Naive B cell (primary cell): ENCODE results near the gene NIPAL4. TPM values are rescaled to one million over a fixed set of nuclear protein-coding genes. Genes with fewer than 3 reads are reported as not detected.
"Not testable (repeated sequence)": the region's sequence is repeated elsewhere in the genome, so short reads cannot be mapped to it uniquely, and the experiment has no call there.

Experiments
- ATAC-seq, 2 donors: fragments of 150-1000 bp; cut with Tn5 transposase; 2 replicates each; pipeline ENCODE4 v1.10.0; 2021; ENCODE audit warnings: low read depth in 2 of 2, mild to moderate bottlenecking in 2 of 2, moderate library complexity in 2 of 2
- DNase-seq: peaks from one replicate; pipeline ENCODE4 v3.0.0; 2022
- H3K27ac Mint-ChIP-seq, 6 donors: one replicate each; pipeline ENCODE4 v1.8.0; 2020 to 2022; ENCODE audit warnings: mild to moderate bottlenecking in 6 of 6, mixed read lengths in 6 of 6, moderate library complexity in 5 of 6, inconsistent platforms in 2 of 6
- H3K27me3 Mint-ChIP-seq, 3 donors: one replicate each; pipeline ENCODE4 v1.8.0; 2021 to 2022; ENCODE audit warnings: mixed read lengths in 3 of 3, mild to moderate bottlenecking in 1 of 3
- H3K36me3 Mint-ChIP-seq, 2 donors: one replicate each; pipeline ENCODE4 v1.8.0; 2020 to 2022; ENCODE audit warnings: mixed read lengths in 2 of 2, inconsistent platforms in 1 of 2, mild to moderate bottlenecking in 1 of 2
- H3K4me1 Mint-ChIP-seq, 3 donors: one replicate each; pipeline ENCODE4 v1.8.0; 2020 to 2022; ENCODE audit warnings: mixed read lengths in 3 of 3, inconsistent platforms in 1 of 3, mild to moderate bottlenecking in 1 of 3, moderate library complexity in 1 of 3
- H3K4me3 Mint-ChIP-seq, 8 donors: one replicate each; pipeline ENCODE4 v1.8.0; 2020 to 2022; ENCODE audit warnings: mild to moderate bottlenecking in 8 of 8, mixed read lengths in 8 of 8, moderate library complexity in 8 of 8, inconsistent platforms in 2 of 8
- H3K9me3 Mint-ChIP-seq, 7 donors: one replicate each; pipeline ENCODE4 v1.8.0; 2020 to 2022; ENCODE audit warnings: mixed read lengths in 7 of 7, mild to moderate bottlenecking in 5 of 7, inconsistent platforms in 2 of 7, moderate library complexity in 1 of 7
- polyA plus RNA-seq, 6 donors: library from polyadenylated mRNA; unstranded; fragments of 300-500 nt; fragmentation: Illumina TruSeq; gene quantifications; one replicate each; pipeline ENCODE4 v1.2.3, GENCODE V29; 2021; ENCODE audit warnings: low read depth in 6 of 6

The NIPAL4 gene
- polyA plus RNA-seq, 6 donors from 2014 or later = 3.5 to 15.7 (median 10.3) TPM

DNA sequence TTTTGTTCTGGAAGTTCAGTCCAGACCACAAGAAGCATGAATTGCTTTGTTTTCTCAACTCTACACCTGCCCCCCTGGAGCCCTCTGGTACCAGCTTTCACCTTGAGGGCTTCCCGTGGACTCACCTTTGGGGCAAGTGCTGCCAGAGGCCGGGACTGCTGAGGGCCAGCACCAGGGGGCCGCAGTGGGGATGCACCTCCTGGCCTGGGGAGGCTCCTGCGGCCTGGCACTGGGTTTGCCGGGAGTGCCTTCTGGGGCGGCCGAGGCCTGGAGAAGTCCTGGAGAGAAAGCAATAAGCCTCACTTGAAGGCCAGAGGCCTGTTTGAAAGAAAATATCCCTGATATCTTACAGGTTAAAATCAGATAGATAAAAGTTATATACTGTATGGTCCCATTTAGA is 21.7 kb downstream of the NIPAL4 start:
- peaks cover 0 to 2% (median 0%) of the 10 kb centered on the region in 7 donors for H3K9me3 Mint-ChIP-seq
- H3K36me3 Mint-ChIP-seq = peaks cover 59 to 68% of the 10 kb centered on the region in 2 donors
- peak overlapping the region; percentile 85 to 99 (median 96) for H3K27ac Mint-ChIP-seq
- H3K27me3 Mint-ChIP-seq = no peaks in the 10 kb centered on the region
- peak overlapping the region in 7 of 8 donors; percentile 39 to 93 (median 80) for H3K4me3 Mint-ChIP-seq
- peak in 1 of 2 donors; percentile 2 for ATAC-seq
- no peak for DNase-seq
- H3K4me1 Mint-ChIP-seq = peaks cover 74 to 98% (median 97%) of the 10 kb centered on the region in 3 donors

DNA sequence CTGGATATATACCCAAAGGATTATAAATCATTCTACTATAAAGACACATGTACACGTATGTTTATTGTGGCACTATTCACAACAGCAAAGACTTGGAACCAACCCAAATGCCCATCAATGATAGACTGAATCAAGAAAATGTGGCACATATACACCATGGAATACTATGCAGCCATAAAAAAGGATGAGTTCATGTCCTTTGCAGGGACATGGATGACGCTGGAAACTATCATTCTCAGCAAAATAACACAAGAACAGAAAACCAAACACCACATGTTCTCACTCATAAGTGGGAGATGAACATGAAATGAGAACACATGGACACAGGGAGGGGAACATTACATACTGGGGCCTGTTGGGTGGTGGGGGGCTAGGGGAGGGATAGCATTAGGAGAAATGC is 22.7 kb downstream of the NIPAL4 start:
- Mint-ChIP-seq H3K4me1 (peaks cover 74 to 98% (median 97%) of the 10 kb centered on the region in 3 donors), H3K4me3 (peak overlapping the region in 3 of 8 donors; percentile 19 to 73 (median 45)), H3K36me3 (peaks cover 59 to 71% of the 10 kb centered on the region in 2 donors), H3K27ac (peak overlapping the region; percentile 82 to 100 (median 96))
- not testable (repeated sequence) for ATAC-seq, H3K9me3 Mint-ChIP-seq, H3K27me3 Mint-ChIP-seq, DNase-seq

DNA sequence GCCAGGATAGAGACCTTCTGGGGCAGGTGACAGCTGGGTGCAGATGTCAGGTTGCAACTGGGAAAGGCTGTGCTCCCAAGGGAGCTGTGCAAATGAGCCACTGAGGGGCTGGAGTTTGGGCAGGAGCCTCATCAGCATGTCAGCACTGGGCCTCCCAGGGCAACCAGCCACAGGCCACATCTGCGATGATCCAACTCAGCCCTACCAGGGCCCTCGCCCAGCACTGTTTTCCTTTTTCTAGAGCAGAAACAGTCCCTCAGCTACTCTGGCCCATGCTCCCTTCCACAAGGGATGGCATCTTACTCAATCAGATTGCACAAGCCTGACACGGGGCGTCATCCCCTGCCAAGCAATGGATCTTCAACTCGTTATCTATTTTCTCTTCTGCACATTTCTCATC is 24.8 kb downstream of the NIPAL4 start:
- peaks cover 57 to 73% of the 10 kb centered on the region in 2 donors for H3K36me3 Mint-ChIP-seq
- no peaks in the 10 kb centered on the region for H3K27me3 Mint-ChIP-seq
- H3K4me3 Mint-ChIP-seq = peak overlapping the region in 6 of 8 donors; percentile 59 to 92 (median 77)
- no peak for DNase-seq
- H3K4me1 Mint-ChIP-seq = peaks cover 66 to 97% (median 93%) of the 10 kb centered on the region in 3 donors
- H3K9me3 Mint-ChIP-seq = peaks cover 0 to 3% (median 1%) of the 10 kb centered on the region in 7 donors
- no peak for ATAC-seq
- peak overlapping the region; percentile 96 to 100 (median 100) for H3K27ac Mint-ChIP-seq

DNA sequence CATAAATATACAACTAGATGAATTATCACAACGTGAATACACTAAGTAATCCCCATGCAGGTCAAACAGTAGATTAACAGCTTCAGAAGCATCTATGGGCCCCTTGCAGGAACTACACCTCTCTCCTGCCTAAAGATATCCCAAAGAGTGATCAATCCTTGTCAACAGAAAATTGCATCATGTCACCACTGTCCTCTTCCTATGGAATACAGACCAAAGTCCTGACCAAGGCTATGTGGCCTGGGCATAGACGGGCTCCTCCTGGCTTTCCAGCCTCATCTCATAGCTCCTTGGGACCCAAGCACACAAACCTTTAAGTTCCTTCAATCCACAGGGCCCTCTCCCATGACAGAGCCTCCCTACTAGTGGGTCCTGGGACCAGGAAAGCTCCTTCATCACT is 25.3 kb downstream of the NIPAL4 start:
- peaks cover 62 to 97% (median 87%) of the 10 kb centered on the region in 3 donors for H3K4me1 Mint-ChIP-seq
- H3K27me3 Mint-ChIP-seq = no peaks in the 10 kb centered on the region
- peaks cover 54 to 68% of the 10 kb centered on the region in 2 donors for H3K36me3 Mint-ChIP-seq
- ATAC-seq (no peak), DNase-seq (no peak)
- peaks cover 0 to 3% (median 1%) of the 10 kb centered on the region in 7 donors for H3K9me3 Mint-ChIP-seq
- peak overlapping the region; percentile 57 to 92 (median 82) for H3K4me3 Mint-ChIP-seq
- H3K27ac Mint-ChIP-seq = peak overlapping the region; percentile 99 to 100 (median 100)

DNA sequence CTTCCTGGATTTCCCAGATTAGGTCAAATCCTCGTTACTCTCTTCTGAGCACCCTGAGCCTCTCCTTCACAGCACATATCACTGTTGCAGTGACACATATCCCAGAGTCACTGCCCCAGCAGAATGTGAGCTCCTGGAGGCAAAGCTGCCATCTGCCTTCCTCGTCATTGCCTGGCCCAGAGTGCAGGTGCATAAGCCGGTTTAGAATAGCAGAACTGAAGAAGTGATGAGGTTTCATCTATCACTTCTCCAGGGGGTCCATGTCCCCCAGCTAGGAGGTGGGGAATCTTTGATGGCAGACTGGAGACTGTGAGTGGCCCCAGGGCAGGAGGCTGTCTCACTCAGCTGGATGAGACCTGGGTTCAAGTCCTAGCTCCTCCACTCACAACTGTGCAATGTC is 25.8 kb downstream of the NIPAL4 start:
- peaks cover 57 to 97% (median 82%) of the 10 kb centered on the region in 3 donors for H3K4me1 Mint-ChIP-seq
- H3K36me3 Mint-ChIP-seq = peaks cover 57 to 68% of the 10 kb centered on the region in 2 donors
- H3K27ac Mint-ChIP-seq = peak overlapping the region; percentile 99 to 100 (median 100)
- H3K4me3 Mint-ChIP-seq = peak overlapping the region; percentile 57 to 92 (median 82)
- peak; percentile 35 to 36 for ATAC-seq
- peak; percentile 69 for DNase-seq
- no peaks in the 10 kb centered on the region for H3K27me3 Mint-ChIP-seq
- H3K9me3 Mint-ChIP-seq = peaks cover 0 to 3% (median 1%) of the 10 kb centered on the region in 7 donors

DNA sequence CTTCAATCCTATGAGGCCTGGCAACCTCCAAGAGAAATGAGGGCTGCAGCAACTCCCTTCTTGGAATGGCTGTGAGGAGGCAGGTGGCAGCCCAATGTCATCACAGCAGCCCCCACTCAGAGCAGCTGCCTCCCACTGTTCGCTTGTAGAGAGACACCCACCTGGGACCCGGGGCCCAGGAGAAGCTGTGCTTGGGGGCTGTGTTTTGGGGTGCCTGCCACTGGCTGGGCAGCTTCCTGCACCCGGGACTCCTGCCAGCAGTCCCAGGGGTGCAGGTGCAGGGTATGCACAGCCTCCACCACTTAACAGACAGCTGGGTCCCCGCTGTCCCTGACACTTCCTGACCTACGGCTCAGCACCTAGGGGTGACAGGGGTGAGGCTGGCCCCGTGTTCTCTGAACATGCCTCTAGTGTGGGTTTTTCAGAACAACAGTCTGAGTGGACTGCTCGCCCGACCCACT is 26.2 kb downstream of the NIPAL4 start:
- no peaks in the 10 kb centered on the region for H3K27me3 Mint-ChIP-seq
- peak overlapping the region; percentile 49 to 92 (median 78) for H3K4me3 Mint-ChIP-seq
- peaks cover 54 to 96% (median 80%) of the 10 kb centered on the region in 3 donors for H3K4me1 Mint-ChIP-seq
- H3K9me3 Mint-ChIP-seq = peaks cover 0 to 3% (median 1%) of the 10 kb centered on the region in 7 donors
- peak; percentile 60 for DNase-seq
- H3K27ac Mint-ChIP-seq = peak overlapping the region; percentile 99 to 100 (median 100)
- H3K36me3 Mint-ChIP-seq = peaks cover 58 to 63% of the 10 kb centered on the region in 2 donors
- peak; percentile 13 to 42 for ATAC-seq

DNA sequence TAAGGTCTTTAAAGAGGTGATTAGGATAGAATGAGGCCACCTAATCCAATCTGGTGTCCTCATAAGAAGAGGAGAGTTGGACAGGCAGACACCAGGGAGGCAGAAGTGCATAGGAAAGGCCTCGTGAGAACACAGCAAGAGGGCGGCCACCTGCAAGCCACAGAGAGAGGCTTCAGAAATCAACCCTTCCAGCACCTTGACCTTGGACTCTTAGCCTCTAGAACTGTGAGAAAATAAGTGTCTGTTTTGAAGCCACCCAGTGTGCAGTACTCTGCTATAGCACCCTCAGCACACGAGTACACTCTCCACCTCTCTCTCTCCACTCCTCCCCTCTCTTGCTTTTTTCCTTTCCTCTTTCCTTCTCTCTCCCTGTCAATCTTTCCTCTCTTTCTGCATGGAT is 26.8 kb downstream of the NIPAL4 start:
- no peaks in the 10 kb centered on the region for H3K27me3 Mint-ChIP-seq
- peaks cover 60% of the 10 kb centered on the region in 2 donors for H3K36me3 Mint-ChIP-seq
- H3K4me3 Mint-ChIP-seq = peak overlapping the region; percentile 71 to 92 (median 80)
- H3K9me3 Mint-ChIP-seq = peaks cover 0 to 3% (median 1%) of the 10 kb centered on the region in 7 donors
- ATAC-seq (peak; percentile 27 to 40), DNase-seq (peak; percentile 31)
- peaks cover 53 to 96% (median 77%) of the 10 kb centered on the region in 3 donors for H3K4me1 Mint-ChIP-seq
- H3K27ac Mint-ChIP-seq = peak overlapping the region; percentile 99 to 100 (median 100)

DNA sequence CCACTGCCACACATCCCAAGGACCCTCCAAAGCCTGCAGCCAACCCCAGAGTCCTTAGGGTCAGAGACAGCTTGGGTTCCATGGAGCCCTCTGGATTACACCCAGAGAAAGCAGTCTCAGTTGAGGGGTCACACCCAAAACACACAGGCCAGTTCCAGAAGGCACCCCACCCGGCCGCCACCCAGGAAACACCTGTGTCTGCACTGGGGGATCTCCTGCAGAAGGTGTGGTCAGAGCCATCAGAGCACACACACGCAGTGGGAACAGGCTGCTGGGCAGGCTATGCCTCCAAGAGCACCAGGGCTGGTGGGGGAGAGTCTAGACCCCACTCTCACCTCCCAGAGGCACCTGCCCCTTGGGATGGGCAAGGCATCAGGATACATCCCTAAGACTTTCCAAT is 27.3 kb downstream of the NIPAL4 start:
- Mint-ChIP-seq H3K4me1 (peaks cover 53 to 94% (median 72%) of the 10 kb centered on the region in 3 donors), H3K4me3 (peak overlapping the region; percentile 71 to 92 (median 80)), H3K27ac (peak overlapping the region; percentile 99 to 100 (median 100)), H3K27me3 (no peaks in the 10 kb centered on the region), H3K36me3 (peaks cover 60% of the 10 kb centered on the region in 2 donors), H3K9me3 (peaks cover 0 to 3% (median 1%) of the 10 kb centered on the region in 7 donors)
- peak; percentile 85 to 87 for ATAC-seq
- DNase-seq = peak; percentile 86

DNA sequence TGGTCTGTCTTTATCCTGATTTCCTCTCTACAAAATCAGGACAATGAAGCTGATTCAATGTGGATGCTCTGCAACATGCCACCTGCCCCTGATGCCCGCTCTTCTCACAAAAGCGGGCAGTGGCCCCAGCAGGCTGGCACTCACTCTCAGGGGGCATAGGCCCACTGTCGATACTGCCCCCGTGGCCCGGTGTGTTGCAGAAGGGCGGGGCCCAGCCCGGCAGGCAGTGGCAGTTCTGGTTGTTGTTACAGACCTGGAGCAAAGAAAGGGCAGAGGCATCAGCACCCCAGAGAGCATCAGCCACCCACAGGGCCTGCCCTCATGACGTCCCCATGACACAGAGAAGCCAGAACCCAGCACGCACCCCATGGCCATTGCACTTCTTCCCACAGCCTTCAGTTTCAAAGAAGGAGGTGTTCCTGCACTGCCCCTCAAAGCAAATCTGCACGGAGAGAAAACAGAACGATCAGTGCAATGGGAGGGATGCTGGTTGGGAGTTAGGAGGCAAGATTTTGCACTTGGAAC is 31.5 kb downstream of the NIPAL4 start:
- H3K27me3 Mint-ChIP-seq = no peaks in the 10 kb centered on the region

DNA sequence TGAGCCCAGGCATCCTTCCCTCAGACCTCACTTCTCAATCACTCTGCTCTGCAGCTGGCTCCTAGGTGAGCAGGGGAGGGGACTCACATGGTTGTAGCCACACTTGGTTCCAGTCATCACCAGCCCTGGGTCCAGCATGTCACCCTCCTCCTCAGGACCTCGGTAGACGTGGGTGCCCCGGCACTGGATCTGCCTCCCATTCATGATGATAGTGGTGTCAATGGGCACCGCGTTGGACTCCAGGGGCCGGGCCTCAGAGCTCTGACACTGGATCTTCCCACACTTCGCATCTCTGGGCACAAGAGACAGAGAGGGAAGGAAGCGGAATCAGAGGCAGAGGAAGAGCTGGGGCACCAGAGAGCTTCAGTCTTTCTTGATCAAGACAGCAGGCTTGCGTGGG is 32.9 kb downstream of the NIPAL4 start:
- H3K27me3 Mint-ChIP-seq = no peaks in the 10 kb centered on the region
- peak overlapping the region in 4 of 8 donors; percentile 2 to 59 (median 26) for H3K4me3 Mint-ChIP-seq
- peak overlapping the region; percentile 26 to 99 (median 92) for H3K27ac Mint-ChIP-seq
- no peak for ATAC-seq
- no peak for DNase-seq
- H3K9me3 Mint-ChIP-seq = peaks cover 0 to 5% (median 0%) of the 10 kb centered on the region in 7 donors
- H3K4me1 Mint-ChIP-seq = peaks cover 30 to 81% (median 46%) of the 10 kb centered on the region in 3 donors
- H3K36me3 Mint-ChIP-seq = peaks cover 31 to 48% of the 10 kb centered on the region in 2 donors

More for the DNA sequence above, 31.5 kb downstream of the NIPAL4 start:
- peaks cover 45 to 54% of the 10 kb centered on the region in 2 donors for H3K36me3 Mint-ChIP-seq
- ATAC-seq (no peak), DNase-seq (no peak)
- H3K4me3 Mint-ChIP-seq = peak overlapping the region in 1 of 8 donors; percentile 65
- peaks cover 42 to 82% (median 54%) of the 10 kb centered on the region in 3 donors for H3K4me1 Mint-ChIP-seq
- H3K27ac Mint-ChIP-seq = peak overlapping the region in 5 of 6 donors; percentile 77 to 99 (median 87)
- H3K9me3 Mint-ChIP-seq = peaks cover 0 to 5% (median 2%) of the 10 kb centered on the region in 7 donors

DNA sequence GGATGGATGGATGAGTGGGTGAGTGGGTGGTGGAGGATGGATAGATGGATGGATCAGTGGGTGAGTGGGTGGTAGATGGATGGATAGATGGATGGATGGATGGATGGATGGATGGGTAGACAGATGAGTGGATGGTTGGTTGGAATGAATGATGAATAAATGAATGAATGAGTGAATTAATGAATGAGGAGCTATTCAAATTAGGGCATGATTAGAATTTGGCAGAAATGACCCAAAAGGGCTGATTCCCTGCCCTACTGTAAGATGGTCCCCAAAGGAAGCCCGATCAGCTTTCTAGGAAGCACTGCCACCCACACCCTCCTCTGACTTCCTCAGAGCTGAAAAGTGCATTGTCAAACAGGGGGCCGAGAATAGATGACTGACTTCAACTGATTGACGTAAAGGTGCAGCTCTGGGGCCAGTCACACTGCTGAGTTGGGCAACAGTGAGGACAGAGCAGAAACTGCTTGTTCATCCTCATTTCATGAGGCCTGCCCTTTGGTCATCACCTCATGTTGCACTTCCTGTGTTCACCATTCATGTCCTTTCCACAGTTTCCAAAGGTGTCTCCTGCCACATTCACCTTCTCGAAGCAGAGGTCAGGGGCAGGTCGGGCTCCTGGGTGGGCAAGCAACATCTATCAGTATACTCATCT is 34.3 kb downstream of the NIPAL4 start:
- no peaks in the 10 kb centered on the region for H3K27me3 Mint-ChIP-seq
- H3K4me1 Mint-ChIP-seq = peaks cover 25 to 73% (median 39%) of the 10 kb centered on the region in 3 donors
- H3K27ac Mint-ChIP-seq = peak overlapping the region; percentile 59 to 99 (median 84)
- peak overlapping the region in 5 of 8 donors; percentile 11 to 73 (median 26) for H3K4me3 Mint-ChIP-seq
- peak; percentile 52 to 69 for ATAC-seq
- peaks cover 0 to 5% (median 0%) of the 10 kb centered on the region in 7 donors for H3K9me3 Mint-ChIP-seq
- H3K36me3 Mint-ChIP-seq = peaks cover 25 to 41% of the 10 kb centered on the region in 2 donors
- peak; percentile 23 for DNase-seq

DNA sequence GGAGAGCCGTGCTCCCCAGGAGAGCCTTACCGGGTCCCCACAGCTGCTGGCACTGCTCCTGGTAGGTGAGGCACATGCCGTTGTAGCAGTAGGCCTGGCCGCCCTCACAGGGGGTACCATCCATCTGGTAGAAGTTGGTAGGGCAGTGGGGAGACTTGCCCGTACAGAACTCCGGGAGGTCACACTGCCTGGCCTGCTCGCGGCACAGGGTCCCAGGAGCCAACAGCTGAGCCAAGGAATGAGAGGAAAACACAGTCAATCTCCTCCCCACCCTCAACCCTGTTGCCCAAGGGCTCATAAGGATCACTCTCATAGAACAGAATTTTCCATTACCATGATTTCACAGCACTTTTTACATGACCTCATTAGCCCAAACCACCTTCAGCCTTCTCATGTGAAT is 36.9 kb downstream of the NIPAL4 start:
- ATAC-seq (no peak), DNase-seq (no peak)
- no peak overlapping the region for H3K4me3 Mint-ChIP-seq
- H3K9me3 Mint-ChIP-seq = peaks cover 0 to 5% (median 0%) of the 10 kb centered on the region in 7 donors
- peaks cover 41 to 75% (median 55%) of the 10 kb centered on the region in 3 donors for H3K4me1 Mint-ChIP-seq
- peak overlapping the region in 5 of 6 donors; percentile 51 to 89 (median 68) for H3K27ac Mint-ChIP-seq
- H3K36me3 Mint-ChIP-seq = peaks cover 37 to 44% of the 10 kb centered on the region in 2 donors
- no peaks in the 10 kb centered on the region for H3K27me3 Mint-ChIP-seq
